HS-5 (cell line): ENCODE measurements around the gene SOX4.

Experiments
- DNase-seq: peaks from one replicate; pipeline ENCODE4 v3.0.0-alpha.2; 2012; ENCODE audit warnings: low read depth

Gene SOX4

DNA sequence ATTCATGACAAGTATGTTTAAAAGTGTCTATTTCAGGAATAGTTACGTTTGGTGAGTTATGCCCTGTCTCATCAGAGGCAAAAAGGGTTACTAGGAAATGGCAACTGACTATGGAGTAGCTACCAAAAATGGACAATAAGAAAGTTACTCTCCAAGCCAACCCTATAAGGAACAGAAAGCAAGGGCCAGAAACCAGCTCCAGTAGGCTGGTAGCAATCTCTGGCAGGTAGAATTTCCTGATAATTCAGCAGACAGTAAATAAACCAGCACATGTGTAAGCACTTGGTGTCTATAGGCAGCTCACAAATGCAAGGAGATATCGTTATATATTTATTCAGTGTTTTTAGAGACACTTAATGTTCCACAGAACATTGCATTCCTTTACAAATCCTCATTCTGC is 20.3 kb downstream of the SOX4 start:
- DNase-seq = no peak

DNA sequence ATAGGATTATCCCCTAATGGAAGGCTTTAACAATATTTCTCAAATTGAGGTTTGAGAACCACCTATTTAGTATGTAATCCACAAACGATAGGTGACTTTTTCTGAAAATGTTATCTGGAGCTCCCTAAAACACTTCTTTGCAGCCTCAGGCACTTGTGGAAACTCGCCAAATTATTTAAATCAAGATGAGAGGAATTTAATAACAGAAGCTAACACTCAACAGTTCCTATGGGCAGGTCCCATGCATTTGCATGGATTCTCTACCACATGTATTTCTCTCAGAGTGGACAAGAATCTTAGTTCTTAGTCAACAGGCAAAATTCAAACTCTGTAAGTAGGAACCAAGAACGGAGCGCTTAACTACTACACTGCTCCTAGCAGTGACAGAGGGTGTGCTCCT is 20.7 kb downstream of the SOX4 start:
- DNase-seq = no peak

DNA sequence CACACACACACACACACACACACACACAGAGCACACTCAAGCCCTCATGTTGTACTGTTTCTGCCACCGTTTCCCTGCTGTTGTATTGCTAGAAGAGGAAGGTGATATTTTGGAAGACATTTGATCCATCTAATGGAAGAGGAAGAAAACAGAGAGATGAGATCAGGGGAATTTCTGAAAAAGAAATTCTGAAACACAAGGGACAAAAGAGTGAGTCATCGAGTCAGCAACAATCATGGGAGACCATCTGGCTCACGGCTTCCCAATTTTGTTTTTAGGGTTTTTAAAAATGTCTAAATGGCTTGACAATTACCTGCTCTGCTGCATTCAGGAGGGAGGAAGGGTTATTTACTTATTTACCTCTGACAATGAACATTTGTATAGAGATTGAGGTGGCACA is 22.0 kb downstream of the SOX4 start:
- DNase-seq = no peak

DNA sequence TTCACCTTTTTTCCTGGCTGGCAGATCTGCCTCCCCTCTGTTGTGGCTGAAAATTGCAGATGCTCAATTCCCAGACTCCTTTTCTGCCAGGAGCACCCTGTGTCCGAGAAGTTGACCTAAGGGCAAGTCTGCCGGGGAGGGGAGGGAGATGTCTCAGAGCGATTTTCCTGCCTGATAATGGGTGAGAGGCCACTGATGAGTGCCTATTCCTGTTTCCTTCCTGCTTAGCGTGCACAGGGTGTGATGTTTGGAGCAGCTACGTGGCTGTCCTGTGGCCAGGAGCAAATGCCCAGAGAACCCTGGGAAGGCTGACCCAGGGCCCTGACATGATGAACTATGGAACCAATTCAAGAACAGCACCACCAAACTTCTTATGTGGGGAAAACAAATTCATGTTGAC is 22.5 kb downstream of the SOX4 start:
- DNase-seq = no peak

DNA sequence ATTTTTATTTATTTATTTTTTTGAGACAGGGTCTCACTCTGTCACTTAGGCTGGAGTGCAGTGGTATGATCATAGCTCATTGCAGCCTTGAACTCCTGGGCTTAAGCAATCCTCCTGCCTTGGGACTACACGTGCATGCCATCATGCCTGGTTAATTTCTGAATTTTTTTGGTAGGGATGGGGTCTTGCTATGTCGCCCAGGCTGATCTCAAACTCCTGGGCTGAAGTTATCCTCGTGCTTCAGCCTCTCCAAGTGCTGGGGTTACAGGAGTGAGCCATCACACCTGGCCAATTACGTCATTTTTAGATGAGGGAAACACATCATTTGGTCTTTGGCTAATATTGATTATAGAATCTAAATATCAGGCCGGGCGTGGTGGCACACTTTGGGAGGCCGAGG is 32.1 kb downstream of the SOX4 start:
- DNase-seq = no peak

DNA sequence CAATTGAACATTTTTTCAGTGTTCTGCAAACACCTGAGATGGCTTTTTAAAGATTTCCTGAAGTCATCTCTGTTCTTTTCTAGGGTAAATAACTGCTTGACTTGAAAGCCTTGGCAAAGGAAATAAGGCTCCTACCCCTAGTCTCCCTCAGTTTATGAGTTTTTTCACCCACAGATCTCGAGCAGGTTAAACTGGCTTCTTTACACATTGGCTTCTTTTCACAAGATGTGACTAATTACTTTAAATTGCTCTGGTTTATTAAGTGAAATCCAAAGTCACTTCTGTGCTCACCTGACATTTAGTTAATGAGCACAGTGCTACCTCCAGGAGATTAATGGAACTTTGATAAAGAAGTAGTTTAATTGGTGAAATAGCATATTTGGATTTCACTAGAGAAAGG is 33.2 kb downstream of the SOX4 start:
- DNase-seq = no peak

DNA sequence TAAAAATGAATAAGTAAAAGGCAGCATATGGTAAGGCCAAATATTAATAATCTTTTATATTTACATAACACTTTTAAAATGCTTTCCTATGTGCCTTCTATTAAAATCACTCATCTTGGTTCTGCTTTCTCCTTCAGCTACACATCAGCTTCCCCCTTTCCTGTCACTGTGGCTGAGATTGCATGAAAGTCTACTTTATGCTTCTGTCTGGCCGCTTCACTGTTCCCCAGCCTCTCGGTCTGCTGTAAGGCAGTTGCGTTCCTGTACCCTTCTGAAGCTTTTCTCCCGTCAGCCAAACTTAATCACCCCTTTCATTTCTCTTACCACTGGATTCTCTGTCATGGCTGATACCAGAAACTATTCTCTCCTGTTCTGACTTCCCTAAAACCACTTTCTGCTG is 34.6 kb downstream of the SOX4 start:
- no peak for DNase-seq

DNA sequence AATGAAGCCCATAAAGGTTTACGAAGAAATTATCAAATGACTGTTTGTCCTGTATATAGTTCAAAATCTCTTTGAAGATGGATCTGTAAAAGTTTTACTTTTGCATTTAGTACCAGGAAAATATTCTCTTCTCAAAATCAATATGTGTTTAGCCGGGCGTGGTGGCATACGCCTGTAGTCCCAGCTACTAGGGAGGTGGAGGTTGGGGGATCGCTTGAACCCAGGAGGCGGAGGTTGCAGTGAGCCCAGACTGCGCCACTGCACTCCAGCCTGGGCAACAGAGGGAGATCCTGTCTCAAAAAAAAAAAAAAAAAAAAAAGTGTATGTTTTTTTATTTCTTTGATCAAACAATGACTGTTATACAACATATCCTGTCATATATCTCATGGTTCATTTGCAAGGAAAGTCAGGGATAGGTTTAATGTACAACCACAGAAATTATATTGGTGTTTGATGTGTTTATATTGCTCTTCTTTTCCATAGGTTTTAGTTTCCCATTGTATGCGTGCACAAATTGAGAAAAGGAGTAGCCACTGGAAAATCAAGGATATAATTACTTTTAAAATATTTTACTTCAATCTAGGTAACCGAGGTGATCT is 40.1 kb downstream of the SOX4 start:
- DNase-seq = no peak

DNA sequence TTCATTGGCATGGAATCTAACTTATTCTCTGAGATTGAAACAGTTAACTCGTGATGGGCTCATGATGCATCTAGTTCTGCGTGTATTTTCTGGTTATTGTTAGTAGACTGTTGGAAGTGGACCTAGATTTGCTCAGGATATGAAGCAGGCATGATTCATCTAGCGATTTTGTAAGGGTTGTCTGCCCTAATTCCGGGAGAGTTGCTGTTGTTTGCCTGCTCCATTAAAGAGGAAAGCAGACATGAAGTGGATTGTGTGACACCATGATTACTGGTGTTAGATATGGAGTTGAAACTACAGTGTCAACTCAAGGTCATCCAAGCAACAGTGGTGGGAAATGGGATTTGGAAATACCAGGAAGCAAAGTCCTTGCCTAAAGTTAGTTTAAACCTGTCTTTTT is 41.0 kb downstream of the SOX4 start:
- DNase-seq = peak; percentile 90

DNA sequence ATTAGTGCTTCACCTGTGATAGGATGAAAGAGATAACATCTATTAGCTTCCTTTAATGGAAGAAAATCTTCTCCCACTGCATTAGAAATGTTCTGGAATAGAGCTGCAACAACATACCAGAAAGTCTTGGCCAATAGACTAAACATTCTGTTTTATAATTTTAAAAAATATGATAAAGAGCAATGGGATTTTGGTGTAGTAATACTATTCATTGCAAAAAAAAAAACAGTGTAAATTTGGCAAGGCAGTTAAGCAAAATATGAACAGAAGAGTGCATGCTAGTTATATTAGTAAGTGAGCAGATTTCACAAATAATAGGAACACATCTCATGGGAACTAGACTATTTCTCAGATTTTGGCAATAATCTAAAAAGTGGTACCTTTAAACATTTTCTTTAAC is 43.3 kb downstream of the SOX4 start:
- DNase-seq = no peak

DNA sequence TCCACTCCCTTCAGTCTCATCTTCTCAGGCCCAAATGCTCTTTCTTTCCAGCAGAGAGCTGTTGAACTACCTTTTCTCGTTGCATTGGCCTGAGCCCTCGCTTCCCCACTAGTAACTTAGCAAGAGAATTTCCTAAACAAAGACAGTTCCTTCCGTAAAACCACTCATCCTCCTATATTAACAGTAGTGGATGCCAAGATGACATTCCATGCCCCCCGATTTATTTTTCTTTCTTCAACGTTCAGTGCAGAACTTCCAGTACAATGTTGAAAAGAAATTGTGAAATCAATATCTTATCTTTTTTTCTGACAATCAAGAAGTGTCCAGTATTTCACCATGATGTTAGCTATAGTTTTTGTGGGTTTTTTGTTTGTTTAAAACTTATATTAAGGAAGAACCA is 45.8 kb downstream of the SOX4 start:
- no peak for DNase-seq
